LNCAP (cell line): ENCODE results near the gene OGA.

ENCODE experiments used
- CTCF ChIP-seq: fragments of 450-650 bp; IDR thresholded peaks from 2 replicates; pipeline ENCODE4 v1.5.1; 2017; ENCODE audit warnings: mild to moderate bottlenecking

OGA gene

GRCh38 chr10:101840102-101840684 lies 21.9 kb upstream of the OGA start:
- no peak for TF ChIP-seq CTCF

GRCh38 chr10:101839416-101840063 lies 21.3 kb upstream of the OGA start:
- TF ChIP-seq CTCF: no peak

- TF ChIP-seq CTCF: no peak
These were observed 20.8 kb upstream of the OGA start for GRCh38 chr10:101839002-101839401.

- TF ChIP-seq CTCF: no peak
These were observed 20.2 kb upstream of the OGA start for GRCh38 chr10:101838416-101838970.

- TF ChIP-seq CTCF: no peak
These were observed 19.5 kb upstream of the OGA start for GRCh38 chr10:101837748-101838147.

- TF ChIP-seq CTCF: no peak
These were observed 17.1 kb upstream of the OGA start for GRCh38 chr10:101835362-101835761.

GRCh38 chr10:101834341-101834740 lies 16.1 kb upstream of the OGA start:
- no peak for TF ChIP-seq CTCF
